Effector CD8-positive, alpha-beta T cell (primary cell): ENCODE results near the gene KRTAP19-2.
"Not testable (repeated sequence)": the region's sequence is repeated elsewhere in the genome, so short reads cannot be mapped to it uniquely, and the experiment has no call there.

ENCODE experiments used
- DNase-seq: peaks from one replicate; lab custom pipeline; 2025; lab: John Stamatoyannopoulos, UW
- total RNA-seq, 4 experiments: gene quantifications; one replicate each; lab custom pipeline; 2026; lab: John Stamatoyannopoulos, UW

Gene KRTAP19-2
- 0 reads per million in 4 experiments for total RNA-seq

- DNase-seq = no peak
Measured at GRCh38 chr21:30487336-30487735, at the start of gene KRTAP19-2. TSS of gene KRTAP19-2 (minus strand) at chr21:30487436. CDS start at chr21:30487348, 88 bp downstream.

- no peak for DNase-seq
Measured at GRCh38 chr21:30518876-30519275, 31.6 kb upstream of the KRTAP19-2 start.

- no peak for DNase-seq
Measured at GRCh38 chr21:30515681-30516080, 28.4 kb upstream of the KRTAP19-2 start.

GRCh38 chr21:30505621-30506205 is 18.5 kb upstream of the KRTAP19-2 start:
- DNase-seq = not testable (repeated sequence)

- DNase-seq = no peak
Measured at GRCh38 chr21:30502041-30502440, 14.8 kb upstream of the KRTAP19-2 start, which contains the start of gene KRTAP19-5. TSS of gene KRTAP19-5 (minus strand) at chr21:30502141. CDS start at chr21:30502090, 51 bp downstream.

GRCh38 chr21:30497065-30497464 is 9.8 kb upstream of the KRTAP19-2 start, which contains the start of gene KRTAP19-4:
TSS of gene KRTAP19-4 (minus strand) at chr21:30497165. CDS start at chr21:30497110, 55 bp downstream.
- DNase-seq = no peak

GRCh38 chr21:30491963-30492428 is 4.8 kb upstream of the KRTAP19-2 start, which contains the start of gene KRTAP19-3:
TSS of gene KRTAP19-3 (minus strand) at chr21:30492013. CDS start at chr21:30491957, 56 bp downstream.
- DNase-seq = no peak

GRCh38 chr21:30486180-30486579 is 1.1 kb downstream of the KRTAP19-2 start:
- DNase-seq = no peak

- DNase-seq = no peak
Measured at GRCh38 chr21:30482130-30482529, 5.1 kb downstream of the KRTAP19-2 start.

GRCh38 chr21:30480145-30480544 is 7.1 kb downstream of the KRTAP19-2 start, which contains the start of gene KRTAP19-1:
TSS of gene KRTAP19-1 (minus strand) at chr21:30480367. CDS start at chr21:30480317, 50 bp downstream.
- no peak for DNase-seq

- DNase-seq = no peak
Measured at GRCh38 chr21:30479259-30479658, 8.0 kb downstream of the KRTAP19-2 start.

- no peak for DNase-seq
Measured at GRCh38 chr21:30478004-30478403, 9.2 kb downstream of the KRTAP19-2 start.

- DNase-seq = no peak
Measured at GRCh38 chr21:30468900-30469714, 18.1 kb downstream of the KRTAP19-2 start.

GRCh38 chr21:30463713-30464112 is 23.5 kb downstream of the KRTAP19-2 start:
- no peak for DNase-seq

GRCh38 chr21:30448514-30448913 is 38.7 kb downstream of the KRTAP19-2 start:
- DNase-seq = no peak

GRCh38 chr21:30447056-30447455 is 40.2 kb downstream of the KRTAP19-2 start:
- DNase-seq = no peak

GRCh38 chr21:30444204-30444603 is 43.0 kb downstream of the KRTAP19-2 start:
- DNase-seq = no peak

GRCh38 chr21:30443226-30443625 is 44.0 kb downstream of the KRTAP19-2 start:
- DNase-seq = no peak

GRCh38 chr21:30439975-30440374 is 47.3 kb downstream of the KRTAP19-2 start, which contains the start of gene KRTAP15-1:
TSS of gene KRTAP15-1 (plus strand) at chr21:30440275. CDS start at chr21:30440328, 53 bp downstream.
- no peak for DNase-seq
